Trophoblast cell (in vitro differentiated cells and primary cell): Measurements from ENCODE around the gene OR51A2.

Experiments
- DNase-seq, 2 donors: peaks; one replicate each; pipeline ENCODE4 v3.0.0-alpha.2; 2016
- H2AFZ ChIP-seq: 2 replicates; pipeline ENCODE4 v1.6.1; 2013; ENCODE audit warnings: low read length, moderate library complexity, mild to moderate bottlenecking; ENCODE audit not compliant: insufficient read depth, poor library complexity
- H2AK5ac ChIP-seq: 2 replicates; pipeline ENCODE4 v1.6.1; 2013; ENCODE audit warnings: mild to moderate bottlenecking, low read length
- H2BK120ac ChIP-seq: 2 replicates; pipeline ENCODE4 v1.6.1; 2013; ENCODE audit warnings: low read length, mild to moderate bottlenecking, moderate library complexity; ENCODE audit not compliant: insufficient read depth, poor library complexity
- H2BK12ac ChIP-seq: 2 replicates; pipeline ENCODE4 v1.6.1; 2013; ENCODE audit warnings: mild to moderate bottlenecking, low read length, moderate library complexity
- H2BK5ac ChIP-seq: 2 replicates; pipeline ENCODE4 v1.6.1; 2013; ENCODE audit warnings: low read length, low read depth, moderate library complexity, mild to moderate bottlenecking; ENCODE audit not compliant: poor library complexity
- H3K14ac ChIP-seq: 2 replicates; pipeline ENCODE4 v1.6.1; 2013; ENCODE audit warnings: mild to moderate bottlenecking, low read length
- H3K18ac ChIP-seq: 2 replicates; pipeline ENCODE4 v1.6.1; 2013; ENCODE audit warnings: mild to moderate bottlenecking, low read length
- H3K23ac ChIP-seq: 2 replicates; pipeline ENCODE4 v1.6.1; 2013; ENCODE audit warnings: low read length
- H3K27ac ChIP-seq: 2 replicates; pipeline ENCODE4 v1.5.1; 2013; ENCODE audit warnings: low read depth, mild to moderate bottlenecking, inconsistent platforms, low read length, moderate library complexity
- H3K27me3 ChIP-seq: 2 replicates; pipeline ENCODE4 v1.6.1; 2013; ENCODE audit warnings: inconsistent platforms, mild to moderate bottlenecking, low read length, moderate library complexity; ENCODE audit not compliant: insufficient read depth
- H3K36me3 ChIP-seq, 2 experiments: 1 replicate in 1 of 2; 2 replicates in 1 of 2; pipeline ENCODE4 v1.6.1; 2013; ENCODE audit warnings: low read length in 2 of 2, mild to moderate bottlenecking in 2 of 2, moderate library complexity in 1 of 2; ENCODE audit not compliant: insufficient read depth in 2 of 2, control insufficient read depth in 1 of 2
- H3K4ac ChIP-seq: 2 replicates; pipeline ENCODE4 v1.6.1; 2013; ENCODE audit warnings: low read depth, mild to moderate bottlenecking, low read length, moderate library complexity
- H3K4me1 ChIP-seq, 2 experiments: 1 replicate in 1 of 2; 2 replicates in 1 of 2; pipeline ENCODE4 v1.6.1; 2013; ENCODE audit warnings: low read length in 2 of 2, mild to moderate bottlenecking in 2 of 2, moderate library complexity in 1 of 2; ENCODE audit not compliant: insufficient read depth in 2 of 2, control insufficient read depth in 1 of 2
- H3K4me2 ChIP-seq: 2 replicates; pipeline ENCODE4 v1.6.1; 2013; ENCODE audit warnings: inconsistent platforms, mild to moderate bottlenecking, low read length, moderate library complexity
- H3K4me3 ChIP-seq: 2 replicates; pipeline ENCODE4 v1.5.1; 2013; ENCODE audit warnings: mild to moderate bottlenecking, low read depth, low read length, inconsistent platforms
- H3K79me1 ChIP-seq: one replicate; pipeline ENCODE4 v1.6.1; 2013; ENCODE audit warnings: low read length
- H3K79me2 ChIP-seq: 2 replicates; pipeline ENCODE4 v1.6.1; 2013; ENCODE audit warnings: low read length, mild to moderate bottlenecking; ENCODE audit not compliant: control insufficient read depth, insufficient read depth, poor library complexity
- H3K9ac ChIP-seq: 2 replicates; pipeline ENCODE4 v1.6.1; 2013; ENCODE audit warnings: mild to moderate bottlenecking, low read length
- H3K9me3 ChIP-seq: 2 replicates; pipeline ENCODE4 v1.6.1; 2013; ENCODE audit warnings: low read depth, mild to moderate bottlenecking, control low read depth, inconsistent platforms, low read length; ENCODE audit not compliant: insufficient read depth
- H4K12ac ChIP-seq: 2 replicates; pipeline ENCODE4 v1.6.1; 2013; ENCODE audit warnings: low read depth, mild to moderate bottlenecking, low read length, moderate library complexity
- H4K8ac ChIP-seq: 2 replicates; pipeline ENCODE4 v1.6.1; 2013; ENCODE audit warnings: low read depth, mild to moderate bottlenecking, low read length, moderate library complexity
- H4K91ac ChIP-seq: one replicate; pipeline ENCODE4 v1.6.1; 2013; ENCODE audit warnings: low read depth, mild to moderate bottlenecking, low read length, moderate library complexity
- WGBS: extraction: QIAGEN DNeasy Blood & Tissue Kit; methylation state at CpG from one replicate; pipeline ENCODE4 v1.1.7; 2013; ENCODE audit warnings: missing lambda C conversion rate; ENCODE audit not compliant: insufficient read length, insufficient coverage; ENCODE audit errors: extremely low coverage; 5-methylcytosine and 5-hydroxymethylcytosine counted together

Gene OR51A2

DNA sequence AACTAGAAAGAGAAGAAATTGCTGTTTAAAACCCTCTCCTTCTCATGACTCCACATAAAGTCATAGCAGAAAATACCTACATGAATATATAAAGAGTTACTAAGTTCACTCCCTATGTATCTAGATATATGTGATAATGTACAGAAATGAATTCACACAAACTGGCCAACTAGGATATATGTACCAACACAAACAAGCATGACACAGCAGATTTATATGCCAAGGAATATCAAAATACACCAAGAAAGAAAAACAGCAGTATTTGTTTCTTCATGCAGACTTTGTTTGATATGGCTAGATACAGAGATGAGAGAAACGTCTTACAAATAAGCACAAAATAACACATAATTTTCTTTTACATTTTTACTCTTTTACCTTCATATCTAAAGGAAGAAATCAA, 33.2 kb downstream of the OR51A2 start:
- Histone ChIP-seq H2BK5ac (no peak overlapping the region), H2BK12ac (no peak overlapping the region), H3K36me3 (no peaks in the 10 kb centered on the region), H3K14ac (no peak overlapping the region), H3K4ac (no peak overlapping the region), H3K9ac (no peak overlapping the region), H3K4me1 (no peaks in the 10 kb centered on the region), H3K4me2 (no peak overlapping the region), H3K9me3 (no peaks in the 10 kb centered on the region), H3K79me2 (no peaks in the 10 kb centered on the region), H3K18ac (no peak overlapping the region), H3K79me1 (no peaks in the 10 kb centered on the region), H4K12ac (no peak overlapping the region), H4K8ac (no peak overlapping the region), H3K27me3 (no peaks in the 10 kb centered on the region), H3K27ac (no peak overlapping the region), H3K4me3 (no peak overlapping the region), H2AK5ac (no peak overlapping the region), H2BK120ac (no peak overlapping the region), H2AFZ (no peak overlapping the region), H4K91ac (no peak overlapping the region), H3K23ac (no peak overlapping the region)
- WGBS, result no CpG with 5 or more reads among the region's 1 CpG
- DNase-seq, result no peak

DNA sequence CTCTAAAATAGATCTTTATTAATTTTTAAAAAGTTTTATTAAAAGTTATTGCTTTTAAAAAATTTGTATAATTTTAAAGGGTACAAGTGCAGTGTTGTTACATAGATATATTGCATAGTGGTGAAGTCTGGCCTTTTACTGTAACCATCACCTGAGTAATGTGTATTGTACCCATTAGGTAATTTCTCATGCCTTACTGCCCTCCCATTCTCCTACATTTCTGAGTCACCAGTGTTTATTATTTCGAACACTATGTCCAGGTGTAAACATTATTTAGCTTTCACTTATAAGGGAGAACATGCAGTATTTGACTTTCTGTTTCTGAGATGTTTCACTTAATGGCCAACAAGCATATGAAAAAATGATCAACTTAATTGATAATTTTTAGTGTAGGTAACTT, 33.7 kb downstream of the OR51A2 start:
- DNase-seq, result no peak
- Histone ChIP-seq H4K8ac (no peak overlapping the region), H3K4me2 (no peak overlapping the region)

GRCh38 chr11:4919250-4919649, 36.3 kb downstream of the OR51A2 start, which contains the start of gene OR51G2:
Gene OR51G2 (minus strand): TSS chr11:4919350. CDS start chr11:4915663, 3,687 bp downstream.
- H3K27me3 ChIP-seq, result no peaks in the 10 kb centered on the region
- DNase-seq, result no peak
- no peak within 1 kb of the TSS for H3K4me2 ChIP-seq
- no peak within 1 kb of the TSS for H3K4me3 ChIP-seq
- H2BK12ac ChIP-seq, result no peak within 1 kb of the TSS
- H2BK5ac ChIP-seq, result no peak within 1 kb of the TSS
- H2AK5ac ChIP-seq, result no peak within 1 kb of the TSS
- no CpG with 5 or more reads among the region's 4 CpGs for WGBS
- H3K23ac ChIP-seq, result no peak within 1 kb of the TSS
- H4K91ac ChIP-seq, result no peak within 1 kb of the TSS
- H3K4me1 ChIP-seq, result no peaks in the 10 kb centered on the region
- H3K18ac ChIP-seq, result no peak within 1 kb of the TSS
- H3K9me3 ChIP-seq, result no peaks in the 10 kb centered on the region
- H3K36me3 ChIP-seq, result no peaks in the 10 kb centered on the region
- H4K8ac ChIP-seq, result no peak within 1 kb of the TSS
- no peak within 1 kb of the TSS for H2BK120ac ChIP-seq
- no peak within 1 kb of the TSS for H3K14ac ChIP-seq
- no peak within 1 kb of the TSS for H2AFZ ChIP-seq
- H3K79me1 ChIP-seq, result no peaks in the 10 kb centered on the region
- H3K9ac ChIP-seq, result no peak within 1 kb of the TSS
- no peak within 1 kb of the TSS for H4K12ac ChIP-seq
- H3K27ac ChIP-seq, result no peak within 1 kb of the TSS
- H3K79me2 ChIP-seq, result no peaks in the 10 kb centered on the region
- no peak within 1 kb of the TSS for H3K4ac ChIP-seq

More for the DNA sequence above, 33.7 kb downstream of the OR51A2 start:
- Histone ChIP-seq H2AK5ac (no peak overlapping the region), H2BK5ac (no peak overlapping the region), H3K27me3 (no peaks in the 10 kb centered on the region), H3K27ac (no peak overlapping the region), H2AFZ (no peak overlapping the region), H3K9ac (no peak overlapping the region), H2BK120ac (no peak overlapping the region), H3K9me3 (no peaks in the 10 kb centered on the region), H4K91ac (no peak overlapping the region), H3K4ac (no peak overlapping the region), H3K4me1 (no peaks in the 10 kb centered on the region), H3K36me3 (no peaks in the 10 kb centered on the region), H4K12ac (no peak overlapping the region), H3K79me1 (no peaks in the 10 kb centered on the region), H3K4me3 (no peak overlapping the region), H3K14ac (no peak overlapping the region), H3K18ac (no peak overlapping the region), H3K23ac (no peak overlapping the region), H3K79me2 (no peaks in the 10 kb centered on the region), H2BK12ac (no peak overlapping the region)
- WGBS, result no CpG with 5 or more reads among the region's 1 CpG

DNA sequence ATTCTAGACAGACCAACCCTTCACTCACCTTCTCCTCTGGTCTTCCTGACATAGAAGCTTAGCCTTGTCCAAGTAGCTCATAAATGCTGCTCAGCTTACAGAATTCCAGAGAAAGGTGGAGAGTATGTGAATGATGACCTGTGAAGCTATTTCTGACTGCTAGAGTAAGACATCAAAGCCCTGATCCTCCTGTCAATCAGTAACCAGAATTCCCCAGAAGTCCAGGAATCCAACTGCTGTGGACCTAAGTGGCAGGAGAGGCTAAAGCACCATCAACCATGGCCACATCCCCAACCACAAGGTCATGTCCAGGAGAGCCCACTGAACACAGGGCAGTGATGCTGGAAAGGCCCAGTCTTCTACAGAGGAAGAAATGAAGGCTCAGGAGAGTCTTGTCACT, 38.9 kb downstream of the OR51A2 start:
- no peak for DNase-seq

More for the DNA sequence above, 38.9 kb downstream of the OR51A2 start:
- Histone ChIP-seq H3K9me3 (no peaks in the 10 kb centered on the region), H3K18ac (no peak overlapping the region), H2BK5ac (no peak overlapping the region), H3K79me1 (no peaks in the 10 kb centered on the region), H2BK12ac (no peak overlapping the region), H4K12ac (no peak overlapping the region), H3K14ac (no peak overlapping the region), H3K23ac (no peak overlapping the region), H4K8ac (no peak overlapping the region), H2BK120ac (no peak overlapping the region), H3K4me1 (no peaks in the 10 kb centered on the region), H3K4me2 (no peak overlapping the region), H2AFZ (no peak overlapping the region), H3K36me3 (no peaks in the 10 kb centered on the region), H3K4me3 (no peak overlapping the region), H3K79me2 (no peaks in the 10 kb centered on the region), H3K27ac (no peak overlapping the region), H4K91ac (no peak overlapping the region), H3K4ac (no peak overlapping the region), H3K27me3 (no peaks in the 10 kb centered on the region), H2AK5ac (no peak overlapping the region), H3K9ac (no peak overlapping the region)
